Psoas muscle (tissue), 8 donors: ENCODE results near the gene UGT1A10. TPM values are rescaled to one million over a fixed set of nuclear protein-coding genes. Genes with fewer than 3 reads are reported as not detected.

Source experiments
- ATAC-seq, 4 donors: fragments of 200-7000 bp; cut with Tn5 transposase; one replicate each; pipeline ENCODE4 v1.9.1; 2020; ENCODE audit warnings: moderate library complexity in 3 of 4, mild to moderate bottlenecking in 2 of 4
- DNase-seq, 2 donors: peaks; one replicate each; pipeline ENCODE4 v3.0.0-alpha.2; 2020
- H3K27ac ChIP-seq: fragments of 200-600 bp; one replicate; pipeline ENCODE4 v1.8.0; 2022
- H3K27me3 ChIP-seq, 3 donors: fragments of 200-600 bp in 1 of 3; one replicate each; pipeline versions ENCODE4 v1.6.1 to v1.8.0; 2013 to 2022; ENCODE audit warnings: low read length in 2 of 3, mild to moderate bottlenecking in 2 of 3, moderate library complexity in 1 of 3; ENCODE audit not compliant: insufficient read depth in 3 of 3
- H3K36me3 ChIP-seq, 2 donors: fragments of 200-600 bp in 1 of 2; one replicate each; pipeline versions ENCODE4 v1.6.1 to v1.8.0; 2013 to 2022; ENCODE audit warnings: low read depth in 1 of 2, mild to moderate bottlenecking in 1 of 2, moderate library complexity in 1 of 2; ENCODE audit not compliant: insufficient read depth in 1 of 2
- H3K4me1 ChIP-seq: fragments of 200-600 bp; one replicate; pipeline ENCODE4 v1.8.0; 2022
- H3K4me3 ChIP-seq: fragments of 200-600 bp; one replicate; pipeline ENCODE4 v1.8.0; 2022; ENCODE audit warnings: mild to moderate bottlenecking
- H3K9me3 ChIP-seq: fragments of 200-600 bp; one replicate; pipeline ENCODE4 v1.8.0; 2022
- CTCF ChIP-seq: fragments of 200-600 bp; IDR thresholded peaks from one replicate; pipeline ENCODE4 v1.8.0; 2022; ENCODE audit warnings: antibody characterized with exemption
- WGBS, 3 donors: extraction: QIAGEN DNeasy Blood & Tissue Kit; methylation state at CpG; one replicate each; pipeline versions ENCODE4 v1.1.6 to v1.1.7; 2013; 5-methylcytosine and 5-hydroxymethylcytosine counted together
- intact Hi-C, 2 donors: fragments of 100-400 bp; cut with DNase I; formaldehyde crosslinking; loops; one replicate each; pipeline versions ENCODE4 v1.11.0 to v1.14.2; 2022
- polyA plus RNA-seq, 3 donors: library from polyadenylated mRNA; stranded (reverse); fragments of 200-250 nt; gene quantifications; one replicate each; pipeline ENCODE4 v1.2.3, GENCODE V29; 2013
- total RNA-seq, 4 donors: library from RNA; stranded (reverse); fragmentation: NEBNext Ultra II Directional in 2 of 4; extraction: Animal tissue kit (Norgen Biotek cat#: 25700) in 2 of 4; gene quantifications; one replicate each; pipeline versions ENCODE4 v1.2.1 to v1.2.4, GENCODE V29; 2021 to 2023
- donor health status: healthy with polysubstance abuse.
- donor health status: DM: no; HTN: no; CAD: no; lungs with moderate emphysema.
- donor health status: Bipolar disorder and iron deficiency.
- donor health status: healthy.
- donor health status: DM: yes; HTN: yes; CAD: no.
- donor health status: DM: no; HTN: no; CAD: no.
- donor health status: DM: no; HTN: no; CAD: no.
- donor health status: DM: yes; HTN: yes; CAD: no.

UGT1A10 gene
- total and polyA plus RNA-seq, 7 donors = 0.03 TPM; not detected in 6

- Histone ChIP-seq H3K4me3 (no peak overlapping the region), H3K9me3 (no peaks in the 10 kb centered on the region), H3K36me3 (no peaks in the 10 kb centered on the region), H3K4me1 (no peaks in the 10 kb centered on the region), H3K27me3 (peaks cover 0 to 1% (median 0%) of the 10 kb centered on the region in 3 donors), H3K27ac (no peak overlapping the region)
- 86 to 92% (median 90%) methylated on average over 42 to 44 of the region's 44 CpGs for WGBS, 3 donors
- intact Hi-C loops = no loop called here
- DNase-seq (no peak), ATAC-seq (no peak)
- TF ChIP-seq CTCF = no peak
Measured at GRCh38 chr2:233754872-233755611, 118.8 kb downstream of the UGT1A10 start.

- DNase-seq (no peak), ATAC-seq (no peak)
- no peak overlapping the region for H3K4me3 ChIP-seq
- H3K9me3 ChIP-seq = no peaks in the 10 kb centered on the region
- no peak overlapping the region for H3K27ac ChIP-seq
- no peak for TF ChIP-seq CTCF
- 67 to 71% (median 69%) methylated on average over 7 of the region's 7 CpGs for WGBS, 3 donors
- peaks cover 0 to 1% (median 0%) of the 10 kb centered on the region in 3 donors for H3K27me3 ChIP-seq
- no peaks in the 10 kb centered on the region for H3K4me1 ChIP-seq
- intact Hi-C loops = no loop called here
- no peaks in the 10 kb centered on the region for H3K36me3 ChIP-seq
Measured at GRCh38 chr2:233756429-233757081, 120.3 kb downstream of the UGT1A10 start.

- Histone ChIP-seq H3K27ac (no peak overlapping the region), H3K4me1 (no peaks in the 10 kb centered on the region), H3K9me3 (no peaks in the 10 kb centered on the region), H3K4me3 (no peak overlapping the region), H3K27me3 (peaks cover 0 to 1% (median 0%) of the 10 kb centered on the region in 3 donors), H3K36me3 (no peaks in the 10 kb centered on the region)
- intact Hi-C loops = no loop called here
- no peak for ATAC-seq
- DNase-seq = no peak
- no peak for TF ChIP-seq CTCF
Measured at GRCh38 chr2:233758141-233758540, 121.9 kb downstream of the UGT1A10 start.

GRCh38 chr2:233758849-233759248, 122.6 kb downstream of the UGT1A10 start:
- Histone ChIP-seq H3K27ac (no peak overlapping the region), H3K4me3 (no peak overlapping the region), H3K4me1 (no peaks in the 10 kb centered on the region), H3K27me3 (peaks cover 0 to 1% (median 0%) of the 10 kb centered on the region in 3 donors), H3K9me3 (no peaks in the 10 kb centered on the region), H3K36me3 (no peaks in the 10 kb centered on the region)
- ATAC-seq (no peak), DNase-seq (no peak)
- TF ChIP-seq CTCF = no peak
- 83 to 92% (median 90%) methylated on average over 2 of the region's 2 CpGs for WGBS, 3 donors
- intact Hi-C loops = no loop called here
